GM03348 (cell line): Measurements from ENCODE around the gene AJM1.
"Not testable (repeated sequence)": the region's sequence is repeated elsewhere in the genome, so short reads cannot be mapped to it uniquely, and the experiment has no call there.

Source experiments
- DNase-seq: peaks from one replicate; pipeline ENCODE4 v3.0.0; 2012; ENCODE audit warnings: low spot score

The AJM1 gene

DNA sequence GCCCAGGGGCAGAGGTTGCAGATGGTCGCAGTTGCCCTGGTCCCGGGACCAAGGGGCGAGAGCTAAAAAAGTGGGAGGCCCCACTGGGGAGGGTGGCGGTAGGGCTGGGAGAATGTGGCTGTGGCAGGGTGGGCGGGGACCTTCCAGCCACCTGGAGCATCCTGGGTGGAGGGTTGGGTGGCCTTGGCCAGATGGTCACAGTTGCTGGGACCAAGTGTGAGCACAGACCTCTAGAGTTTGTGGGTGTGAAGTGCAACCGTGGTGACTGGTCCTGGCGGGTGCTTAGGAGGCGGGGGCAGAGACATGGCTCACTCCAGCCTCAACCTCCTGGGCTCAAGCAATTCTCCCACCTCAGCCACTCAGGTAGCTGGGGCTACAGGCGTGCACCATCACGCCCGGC lies 38.4 kb downstream of the AJM1 start:
- no peak for DNase-seq

DNA sequence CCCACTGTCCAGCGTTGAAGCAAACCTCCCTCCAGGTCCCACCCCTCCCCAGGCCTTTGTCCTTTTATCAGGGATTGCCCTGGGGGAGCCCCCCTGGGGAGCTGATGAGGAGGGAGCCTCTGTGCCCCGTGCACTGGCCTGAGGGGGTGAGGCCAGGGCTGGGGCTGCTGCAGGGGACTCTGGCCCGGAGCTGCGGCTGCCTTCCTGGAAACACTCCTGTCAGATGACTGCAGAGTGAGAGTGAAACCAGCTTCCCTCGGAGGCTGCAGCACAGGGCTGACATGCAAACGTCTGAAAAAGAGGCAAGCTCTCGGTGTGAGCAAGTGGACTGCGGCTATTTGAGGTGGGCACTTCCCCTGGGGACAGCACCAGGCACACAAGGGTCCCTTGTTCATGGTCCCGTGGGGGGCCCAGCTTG lies 39.4 kb downstream of the AJM1 start:
- no peak for DNase-seq

DNA sequence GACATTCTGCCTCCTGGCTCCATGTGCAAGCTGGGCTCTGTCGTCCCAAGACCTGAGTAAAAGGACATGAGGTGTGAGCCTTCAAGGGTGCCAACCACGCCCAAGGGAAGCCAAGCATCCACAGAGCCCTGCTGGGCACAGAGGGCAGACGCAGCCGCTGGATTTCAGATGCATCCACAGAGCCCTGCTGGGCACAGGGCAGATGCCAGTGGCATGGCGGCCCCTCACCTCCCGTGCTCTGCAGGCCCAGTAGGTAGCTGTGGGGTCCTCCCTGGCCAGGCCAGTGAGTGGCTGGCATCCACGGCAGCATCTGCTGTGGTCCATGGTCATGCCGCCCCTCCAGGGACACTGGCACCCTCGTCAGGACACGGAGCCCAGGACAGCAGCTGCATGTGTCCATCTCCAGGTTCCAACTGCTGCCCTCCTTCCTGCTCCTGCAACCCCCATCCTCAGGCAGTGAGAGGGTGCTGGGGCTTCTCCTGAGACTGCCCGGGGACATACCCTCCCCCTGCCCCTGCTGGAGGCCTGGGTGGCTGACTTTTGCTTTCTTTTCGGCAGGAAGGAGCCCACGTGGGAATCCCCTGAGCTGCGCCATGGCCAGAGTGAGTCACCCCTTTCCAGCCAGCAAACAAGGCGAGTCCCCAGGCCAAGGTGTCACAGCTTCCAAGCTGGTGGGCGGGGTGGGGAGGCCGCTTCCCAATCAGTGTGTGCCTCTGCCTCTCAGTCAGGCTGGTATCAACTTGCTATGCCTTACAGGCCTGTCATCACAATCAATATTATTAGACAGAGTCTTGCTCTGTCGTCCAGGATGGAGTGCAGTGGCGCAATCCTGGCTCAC lies 40.0 kb downstream of the AJM1 start:
- DNase-seq = peak; percentile 76

DNA sequence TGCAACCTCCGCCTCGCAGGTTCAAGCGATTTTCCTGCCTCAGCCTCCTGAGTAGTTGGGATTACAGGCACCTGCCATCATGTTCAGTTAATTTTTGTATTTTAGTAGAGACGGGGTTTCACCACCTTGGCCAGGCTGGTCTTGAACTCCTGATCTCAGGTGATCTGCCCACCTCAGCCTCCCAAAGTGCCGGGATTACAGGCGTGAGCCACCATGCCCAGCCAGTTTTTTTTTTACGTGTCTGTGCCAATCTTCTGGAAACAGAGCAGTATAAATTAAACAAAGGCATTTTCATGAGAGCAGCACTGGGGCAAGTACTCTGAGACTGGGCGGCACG lies 40.6 kb downstream of the AJM1 start:
- DNase-seq = not testable (repeated sequence)

DNA sequence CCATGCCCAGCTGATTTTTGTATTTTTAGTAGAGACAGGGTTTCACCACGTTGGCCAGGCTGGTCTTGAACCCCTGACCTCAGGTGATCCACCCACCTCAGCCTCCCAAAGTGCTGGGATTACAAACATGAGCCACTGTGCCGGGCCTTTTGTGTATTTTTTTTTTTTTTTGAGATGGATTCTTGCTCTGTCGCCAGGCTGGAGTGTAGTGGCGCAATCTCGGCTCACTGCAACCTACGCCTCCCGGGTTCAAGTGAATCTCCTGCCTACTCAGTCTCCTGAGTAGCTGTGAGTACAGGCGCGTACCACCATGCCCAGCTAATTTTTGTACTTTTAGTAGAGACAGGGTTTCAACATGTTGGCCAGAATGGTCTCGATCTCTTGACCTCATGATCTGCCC lies 41.4 kb downstream of the AJM1 start:
- DNase-seq = not testable (repeated sequence)

DNA sequence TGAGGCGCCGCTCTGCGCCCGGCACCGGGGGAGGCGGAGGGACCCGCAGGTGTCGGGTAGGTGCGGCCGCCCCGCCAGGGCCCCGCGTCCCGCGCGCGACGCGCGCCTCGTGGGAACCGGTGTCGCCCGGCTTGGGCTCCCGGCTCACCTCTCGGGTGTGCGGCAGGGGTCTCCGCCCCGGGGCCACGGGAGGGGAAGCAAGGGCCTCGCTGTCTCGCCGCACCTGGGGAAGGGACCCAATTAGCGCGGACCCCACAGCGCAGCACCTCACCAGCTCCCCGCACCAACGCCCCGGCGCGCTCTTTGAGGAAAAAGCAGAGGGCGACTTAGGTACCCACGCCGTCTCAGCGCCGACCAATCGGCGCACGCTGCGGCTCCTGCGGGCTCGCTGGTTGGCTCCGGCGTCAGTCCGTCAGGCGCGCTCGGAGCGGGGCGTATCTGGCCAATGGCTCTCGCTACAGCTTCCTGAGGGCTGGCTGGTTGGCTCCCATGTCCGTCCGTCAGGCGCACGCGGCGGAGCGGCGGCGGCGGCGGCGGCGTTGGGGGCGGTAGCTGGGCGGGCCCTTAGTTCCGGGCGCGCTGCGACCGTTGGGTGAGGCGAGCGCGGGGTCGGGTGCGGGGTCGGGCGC lies 43.8 kb downstream of the AJM1 start, which contains the start of gene TRAF2:
TRAF2 (plus strand) TSS at position 567 of the 629 bp plus-strand sequence. CDS start 12,225 bp downstream, outside the sequence.
- DNase-seq = peak; percentile 100

DNA sequence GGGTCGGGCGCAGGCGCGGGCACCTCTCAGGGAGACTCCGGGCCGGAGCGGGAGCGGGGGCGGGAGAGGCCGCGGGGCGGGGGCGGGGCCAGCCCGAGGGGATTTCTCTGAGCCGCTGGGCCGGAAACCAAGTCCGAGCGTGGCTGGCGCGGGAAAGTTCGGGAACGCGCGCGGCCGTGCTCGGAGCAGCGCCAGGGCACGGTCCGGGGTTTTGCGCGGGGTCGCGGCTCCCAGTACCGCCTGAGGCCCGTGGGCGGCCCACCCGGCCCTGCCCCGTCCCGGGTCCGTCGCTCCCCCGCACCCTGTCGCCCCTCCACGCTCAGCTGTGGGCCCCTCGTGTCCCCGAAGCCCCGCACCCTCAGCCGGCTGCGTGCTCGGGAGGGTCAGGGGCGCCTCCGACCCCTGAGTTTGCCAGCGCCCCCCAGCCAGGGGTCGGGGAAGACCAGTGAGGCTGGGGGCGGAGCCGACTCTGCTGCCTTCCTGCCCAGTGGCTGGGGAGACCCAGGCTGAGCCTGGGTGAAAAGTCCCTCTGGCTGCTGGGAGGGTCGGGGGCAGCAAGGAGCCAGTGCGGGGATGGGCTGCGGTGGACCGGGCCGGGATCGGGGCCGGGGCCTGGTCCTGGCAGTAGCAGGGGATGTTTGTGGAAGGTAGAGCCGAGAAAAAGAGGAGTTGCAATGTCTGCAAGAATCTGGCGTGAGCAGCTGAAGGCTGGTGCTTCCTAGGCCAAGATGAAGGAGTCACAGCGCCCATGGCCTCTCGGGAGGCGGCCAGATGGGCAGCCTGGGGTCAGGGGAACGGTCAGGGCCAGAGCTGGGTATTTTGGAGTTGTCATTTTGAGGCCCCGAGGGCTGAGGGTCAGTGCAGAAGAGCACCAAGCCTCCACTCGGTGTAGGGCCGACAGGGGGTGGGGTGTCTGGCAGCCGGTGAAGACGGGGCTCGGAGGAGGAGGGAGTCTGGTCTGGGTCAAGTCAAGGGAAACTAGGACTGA lies 44.6 kb downstream of the AJM1 start:
- peak; percentile 90 for DNase-seq

DNA sequence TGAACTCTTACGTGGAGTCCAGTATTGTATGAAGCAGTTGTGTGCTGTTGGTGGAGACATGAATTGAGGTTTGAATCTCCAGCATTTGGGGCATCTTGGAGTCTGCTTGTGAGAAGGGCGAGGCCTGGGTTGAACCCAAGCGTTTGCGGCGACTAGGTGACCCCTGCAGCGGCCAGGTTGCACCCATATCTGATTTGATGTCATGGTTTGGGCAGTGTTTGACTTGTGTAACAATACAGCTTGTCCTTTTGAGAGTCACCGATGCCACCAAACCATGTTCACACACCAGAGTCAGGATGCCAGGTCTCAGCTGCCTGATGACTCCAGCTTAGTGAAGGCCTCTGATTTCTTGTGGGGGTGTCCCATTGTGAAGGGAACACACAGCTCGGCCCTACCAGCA lies 46.2 kb downstream of the AJM1 start:
- DNase-seq = no peak

DNA sequence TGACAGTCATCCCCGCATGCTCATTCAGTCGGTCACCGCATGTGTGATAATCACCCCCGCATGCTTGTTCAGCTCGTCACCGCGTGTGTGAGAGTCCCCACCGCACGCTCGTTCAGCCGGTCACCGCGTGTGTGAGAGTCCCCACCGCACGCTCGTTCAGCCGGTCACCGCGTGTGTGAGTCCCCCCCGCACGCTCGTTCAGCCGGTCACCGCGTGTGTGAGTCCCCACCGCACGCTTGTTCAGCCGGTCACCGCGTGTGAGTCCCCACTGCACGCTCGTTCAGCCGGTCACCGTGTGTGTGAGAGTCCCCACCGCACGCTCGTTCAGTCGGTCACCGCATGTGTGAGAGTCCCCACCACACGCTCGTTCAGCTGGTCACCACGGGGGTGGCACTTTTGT lies 47.6 kb downstream of the AJM1 start:
- no peak for DNase-seq

DNA sequence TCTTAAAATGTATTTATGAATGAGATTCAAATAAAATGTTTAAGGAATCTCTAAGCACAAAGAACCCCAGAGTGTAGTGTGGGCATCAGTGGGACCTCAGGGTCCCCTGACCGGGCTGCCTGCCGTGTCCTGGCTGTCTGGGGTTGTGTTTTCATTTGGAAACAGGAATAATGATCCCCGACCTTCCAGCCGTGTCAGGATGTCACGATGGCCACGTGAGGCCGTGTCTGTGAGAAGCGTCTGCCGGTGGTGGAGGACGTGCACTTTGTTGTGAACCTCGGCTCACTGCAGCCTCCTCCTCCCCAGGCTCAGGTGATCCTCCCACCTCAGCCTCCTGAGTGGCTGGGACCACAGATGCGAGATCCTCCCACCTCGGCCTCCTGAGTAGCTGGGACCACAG lies 48.4 kb downstream of the AJM1 start:
- no peak for DNase-seq
